DMS 273 treated with DMSO at 0.1 percent for 48 hours (cell line): ENCODE results near the gene NKD1.

Source experiments
- DNase-seq: peaks from one replicate; lab custom pipeline; 2025; lab: John Stamatoyannopoulos, UW

Gene NKD1

GRCh38 chr16:50538411-50539052 lies 9.7 kb upstream of the NKD1 start:
- DNase-seq: no peak

DNA sequence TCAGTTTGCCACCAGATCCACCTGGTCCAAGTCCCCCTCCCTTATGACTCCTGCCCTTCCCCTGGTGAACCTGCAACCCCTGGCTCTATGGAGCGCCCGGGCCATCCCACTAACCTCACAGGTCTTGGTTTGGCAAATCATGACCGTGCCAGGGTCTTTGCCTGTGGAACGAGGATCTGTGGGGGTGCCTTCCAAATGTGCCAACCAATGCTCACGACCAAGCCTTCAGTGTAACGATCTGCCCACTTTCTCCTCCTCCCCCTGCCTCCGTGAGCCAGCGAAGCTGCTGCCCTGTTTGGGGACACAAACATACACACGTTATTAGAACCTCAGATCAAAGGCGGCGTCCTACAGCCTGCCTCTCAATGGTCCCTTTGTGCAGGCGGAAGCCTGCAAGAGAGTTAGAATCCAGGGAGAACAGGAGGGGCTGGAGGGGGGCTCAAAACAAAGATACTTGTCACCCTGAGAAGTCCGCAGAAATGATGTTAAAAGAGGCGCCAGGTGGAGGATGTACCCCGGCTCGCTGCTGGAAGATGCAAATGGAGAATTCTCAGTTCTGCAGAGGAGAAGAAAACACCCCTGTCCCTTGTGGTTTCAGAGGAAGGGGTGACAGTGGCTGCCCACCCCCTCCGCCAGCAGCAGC lies 9.0 kb upstream of the NKD1 start:
- no peak for DNase-seq

DNA sequence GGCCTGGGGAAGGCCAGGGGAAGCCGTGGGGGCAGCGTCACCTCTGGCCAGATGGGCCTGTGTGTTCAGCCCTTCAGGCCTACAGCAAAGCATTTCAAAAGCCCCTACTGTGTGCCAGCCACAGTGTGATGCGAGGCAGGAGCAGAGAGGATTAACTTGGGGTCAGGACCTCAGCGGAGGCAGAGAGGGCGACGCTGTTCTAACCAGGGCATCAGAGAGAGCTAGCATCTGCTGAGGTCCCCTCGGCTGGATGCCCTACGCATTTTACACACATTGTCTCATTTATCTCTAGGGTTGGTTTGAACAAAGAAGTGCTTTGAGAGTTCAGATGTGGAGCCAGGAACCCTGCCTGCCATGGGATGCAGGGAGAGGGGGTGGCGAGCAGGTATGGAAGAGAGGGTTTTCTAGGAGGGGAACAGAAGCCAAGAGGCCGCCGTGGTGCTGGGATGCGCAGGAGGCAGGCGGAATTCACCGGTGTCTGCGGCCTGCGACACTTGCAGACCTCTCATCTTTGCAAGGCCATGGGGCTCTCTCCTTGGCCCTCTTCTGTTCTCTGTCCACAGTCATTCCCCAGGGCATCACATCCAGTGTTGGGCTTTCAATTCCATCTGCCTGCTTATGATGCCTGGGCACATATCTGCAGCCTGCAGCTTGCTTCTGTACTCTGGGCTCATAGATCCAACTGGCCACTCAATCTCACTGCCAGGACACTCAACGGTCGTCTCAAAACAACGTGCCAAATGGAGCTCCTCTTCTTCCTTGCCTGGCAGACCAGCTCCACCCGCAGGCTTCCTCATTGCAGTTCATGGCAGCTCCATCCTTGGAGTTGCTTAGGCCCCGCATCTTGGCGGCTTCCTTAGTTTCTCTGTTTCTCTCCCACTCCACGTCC lies 8.1 kb upstream of the NKD1 start:
- no peak for DNase-seq

DNA sequence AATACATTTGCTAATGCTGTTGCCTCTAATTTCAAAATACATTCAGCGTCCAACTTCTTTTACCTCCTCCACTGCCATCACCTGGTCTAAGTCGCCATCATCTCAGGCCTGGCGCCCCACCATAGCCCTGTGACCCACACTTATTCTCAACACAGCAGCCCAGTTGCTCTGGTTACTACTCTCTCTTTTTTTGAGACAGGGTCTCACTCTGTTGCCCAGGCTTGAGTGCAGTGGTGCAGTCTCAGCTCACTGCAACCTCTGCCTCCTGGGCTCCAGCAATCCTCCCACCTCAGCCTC lies 7.5 kb upstream of the NKD1 start:
- DNase-seq: no peak

- DNase-seq: no peak
Measured at GRCh38 chr16:50542703-50543102, 5.5 kb upstream of the NKD1 start.

- no peak for DNase-seq
Measured at GRCh38 chr16:50546125-50546524, 2.1 kb upstream of the NKD1 start.

DNA sequence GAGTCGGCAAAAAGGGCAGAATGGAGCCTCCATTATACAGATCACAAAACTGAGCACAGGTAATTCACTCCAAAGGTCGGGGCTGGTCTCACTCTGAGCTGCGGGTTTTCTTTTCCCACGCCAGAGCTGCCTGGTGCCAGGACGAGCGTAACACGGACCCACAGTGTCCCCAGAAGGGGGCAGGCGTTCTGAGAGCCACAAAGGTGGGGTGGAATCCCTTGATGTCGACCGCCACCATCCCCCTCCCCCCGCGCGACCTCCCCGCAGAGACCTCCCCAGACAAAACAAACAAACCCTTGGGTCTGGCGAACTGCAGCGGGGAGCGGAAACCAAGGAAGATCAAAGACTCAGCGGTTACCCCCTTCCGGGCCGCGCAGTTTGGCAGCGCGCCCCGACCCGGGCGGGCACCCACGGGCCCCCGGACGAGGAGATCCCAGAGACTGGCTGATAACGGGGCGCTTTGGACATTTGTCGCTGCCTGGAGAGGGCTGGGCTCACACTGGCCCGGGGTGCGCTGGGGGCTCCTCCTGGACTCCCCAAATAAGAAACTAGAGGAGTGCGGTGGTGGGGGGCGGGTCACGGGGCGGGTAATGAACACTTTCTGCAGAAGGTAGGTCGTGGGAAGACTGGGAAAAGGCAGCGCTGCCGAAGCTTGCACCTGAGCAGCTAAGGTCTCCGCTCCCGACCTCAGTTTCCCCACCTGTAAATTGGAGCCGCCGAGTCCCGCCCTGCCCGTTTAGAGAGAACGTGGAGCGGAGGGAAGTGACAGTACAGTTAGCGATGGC lies 664 bp upstream of the NKD1 start:
- DNase-seq: no peak

DNA sequence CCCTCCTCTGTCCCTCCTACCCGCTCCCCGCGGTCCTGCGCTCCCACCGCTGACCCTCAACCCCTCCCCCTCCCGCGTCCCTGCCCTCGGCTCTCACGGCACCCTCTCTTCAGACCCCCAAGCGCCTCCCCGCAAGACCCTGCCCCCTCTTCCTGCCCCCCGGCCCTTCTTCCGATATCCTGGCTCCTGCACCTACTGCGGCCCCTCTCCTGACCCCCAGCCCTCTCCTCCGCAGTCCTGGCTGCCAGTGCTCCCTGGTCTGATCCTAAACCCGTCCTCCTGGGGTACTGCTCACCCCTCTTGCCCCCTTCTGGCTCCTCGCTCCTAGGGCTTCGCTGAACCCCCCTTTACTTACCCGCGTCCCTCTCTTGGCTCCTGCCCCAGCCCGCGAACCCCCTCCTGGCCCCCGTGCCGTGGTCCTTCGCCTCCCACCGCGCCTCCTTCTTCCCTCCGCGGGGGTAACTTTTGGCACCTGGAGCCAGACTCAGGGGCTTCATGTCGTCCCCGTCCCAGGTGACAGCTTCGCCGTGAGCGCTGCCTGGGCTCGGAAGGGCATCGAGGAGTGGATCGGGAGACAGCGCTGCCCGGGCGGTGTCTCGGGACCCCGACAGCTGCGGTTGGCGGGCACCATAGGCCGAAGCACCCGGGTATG lies 839 bp downstream of the NKD1 start:
- no peak for DNase-seq

DNA sequence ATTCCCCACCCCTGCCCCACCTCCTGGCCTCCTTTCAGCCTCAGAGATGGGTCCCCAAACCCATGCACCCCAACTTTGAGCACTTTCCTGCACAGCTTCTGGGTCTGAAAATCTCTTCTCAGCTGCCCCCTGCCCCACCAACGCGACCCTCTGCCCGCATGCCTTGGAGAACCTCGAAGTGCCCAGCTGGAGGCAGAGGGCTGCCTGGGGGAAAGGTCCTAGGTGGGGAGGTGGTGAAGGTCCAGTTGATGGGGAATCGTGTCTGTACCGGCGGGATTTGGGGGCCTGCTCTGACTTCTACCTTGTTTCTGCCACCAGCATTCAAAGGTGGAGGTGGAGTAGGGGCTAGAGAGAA lies 1.3 kb downstream of the NKD1 start:
- no peak for DNase-seq

DNA sequence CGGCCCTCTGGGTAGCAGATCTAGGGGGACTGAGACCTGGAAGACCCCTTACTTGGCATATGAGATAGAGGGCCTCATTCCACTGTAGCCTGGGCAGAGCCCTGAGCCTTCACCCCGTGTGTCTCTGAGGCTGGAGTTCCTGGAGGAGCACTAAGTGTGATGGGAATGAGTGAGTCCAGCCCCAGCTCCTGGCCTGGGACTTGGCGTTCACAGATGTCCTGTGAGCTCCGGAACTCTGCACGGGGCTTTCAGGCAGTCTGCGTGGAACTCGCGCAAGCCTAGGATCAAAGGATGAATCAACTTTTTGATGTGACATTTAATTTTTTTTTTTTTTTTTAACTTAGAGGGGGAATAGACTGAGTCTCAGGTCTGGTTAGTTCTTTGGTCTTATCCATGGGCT lies 1.8 kb downstream of the NKD1 start:
- no peak for DNase-seq

DNA sequence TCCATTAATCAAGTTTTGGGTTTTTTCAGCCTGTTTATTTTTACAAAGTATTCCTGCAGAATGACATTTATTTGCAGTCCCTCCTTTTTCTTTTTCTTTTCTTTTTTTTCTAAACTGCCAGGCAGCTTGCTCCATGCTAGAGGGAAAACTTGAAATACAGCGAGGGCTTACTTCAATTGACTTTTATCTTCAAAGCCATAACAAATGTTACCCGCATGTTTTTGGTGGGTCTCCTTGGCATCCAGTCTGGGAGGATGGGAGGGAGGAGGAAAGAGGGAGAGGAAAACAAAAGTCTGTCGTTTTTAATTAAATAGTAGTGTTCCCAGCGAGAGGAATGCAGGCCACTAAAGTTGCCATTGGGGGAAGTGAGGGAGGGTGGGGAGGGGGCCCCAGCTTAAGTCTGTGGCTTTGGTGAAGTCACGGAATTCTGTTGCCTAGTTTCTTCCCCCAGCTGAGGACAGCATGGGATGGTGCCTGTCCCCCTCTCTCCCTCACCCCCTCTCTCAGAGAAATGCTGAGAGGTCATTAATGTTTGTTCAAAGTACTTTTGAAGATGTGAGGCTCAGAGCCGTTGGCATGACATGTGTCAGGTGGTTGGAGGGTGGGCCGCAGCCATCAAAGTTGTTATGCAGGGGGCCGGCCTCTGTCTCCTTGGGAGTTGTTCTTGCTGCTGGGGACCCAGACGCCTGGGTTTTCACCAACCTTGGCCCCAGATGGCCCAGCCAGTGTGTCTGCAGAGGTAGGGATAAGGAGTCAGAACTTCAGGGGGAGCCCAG lies 2.9 kb downstream of the NKD1 start:
- DNase-seq: no peak

DNA sequence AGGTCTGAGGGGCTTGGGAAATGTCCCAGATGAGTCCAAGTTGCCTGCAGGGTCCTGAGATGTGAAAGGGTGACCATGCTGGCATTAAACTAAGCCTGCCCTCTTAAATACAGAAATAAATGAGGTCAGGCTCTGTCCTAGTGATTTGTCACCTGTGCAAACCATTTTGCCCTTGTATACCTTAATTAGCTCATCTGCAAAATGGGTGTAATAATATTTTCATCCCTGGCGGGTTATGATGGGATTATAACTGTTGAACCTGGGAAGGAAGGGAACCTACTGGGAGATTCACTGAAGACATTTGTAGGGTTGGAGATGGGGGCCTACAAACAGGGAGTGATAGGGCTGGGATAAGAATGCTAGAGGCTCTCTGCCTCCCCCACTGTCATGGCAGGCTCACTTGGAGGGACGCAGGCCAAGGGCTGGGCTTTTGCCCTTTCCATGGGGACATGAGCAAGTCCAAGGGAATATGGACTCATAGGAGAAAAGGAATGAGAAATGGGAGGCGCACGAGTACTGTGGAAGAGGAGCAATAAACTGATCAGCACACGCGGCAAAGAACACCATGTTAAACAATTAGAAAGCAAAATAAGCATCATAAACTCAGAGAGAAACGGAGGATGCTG lies 4.4 kb downstream of the NKD1 start:
- DNase-seq: no peak

GRCh38 chr16:50553182-50553710 lies 5.0 kb downstream of the NKD1 start:
- no peak for DNase-seq

DNA sequence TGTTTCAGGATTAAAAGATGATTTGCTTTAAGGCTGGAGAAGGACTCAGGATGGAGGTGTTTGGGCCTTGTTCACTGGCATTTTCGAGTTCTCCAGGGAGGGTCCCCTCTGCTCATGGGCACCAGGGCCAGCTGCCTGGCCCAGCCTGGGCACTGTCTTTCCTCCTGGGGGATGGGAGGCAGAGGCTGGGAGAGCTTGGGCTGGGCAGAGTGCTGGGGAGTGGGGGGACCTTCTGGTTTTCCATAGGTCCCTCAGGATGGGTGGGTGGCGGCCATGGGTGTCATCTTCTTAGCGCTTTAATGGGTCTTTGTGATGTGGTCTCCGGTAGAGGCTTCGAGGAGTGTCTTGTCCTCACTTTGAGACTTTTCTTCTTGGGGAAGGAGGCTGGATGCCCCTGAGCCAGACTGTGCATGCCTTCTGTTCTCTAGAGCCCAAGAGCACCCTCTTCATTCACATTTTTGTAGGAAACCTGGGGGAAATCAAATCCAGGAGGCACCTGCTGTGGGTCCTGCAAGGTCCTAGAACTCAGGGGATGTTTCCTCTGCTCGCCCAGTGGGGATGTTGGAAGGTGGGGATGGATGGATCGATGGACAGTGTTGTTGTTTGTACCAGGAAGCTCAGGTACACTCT lies 5.7 kb downstream of the NKD1 start:
- DNase-seq: no peak

DNA sequence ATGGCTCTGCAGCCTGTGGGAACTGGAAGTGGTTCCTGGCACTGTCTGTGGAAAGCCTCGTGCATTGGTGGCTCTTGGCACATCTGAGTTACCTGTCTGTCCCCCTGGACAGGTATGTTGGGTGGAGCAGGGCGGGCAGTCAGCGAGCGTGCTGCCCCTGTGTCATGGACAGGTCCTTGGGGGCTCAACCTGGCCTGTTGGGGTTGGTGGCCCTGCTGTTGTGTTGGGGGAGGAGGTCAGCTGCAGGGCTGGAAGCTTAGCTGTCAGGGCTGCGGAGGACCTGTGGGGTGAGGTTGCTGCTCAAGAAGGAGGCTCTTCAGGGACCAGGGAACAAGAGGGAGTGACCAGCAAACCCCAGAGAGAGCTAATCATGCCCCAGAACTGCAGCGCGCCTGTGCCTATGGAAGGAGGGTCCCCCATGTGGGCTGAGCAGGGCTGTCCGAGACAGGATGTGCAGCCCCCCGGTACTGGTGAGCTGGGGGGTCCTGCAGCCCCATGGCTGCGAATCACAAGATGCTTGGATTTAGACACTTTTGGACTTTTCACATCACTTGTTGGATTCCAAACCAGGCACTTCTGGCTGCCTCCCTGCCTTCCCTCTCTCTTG lies 7.2 kb downstream of the NKD1 start:
- DNase-seq: no peak

- DNase-seq: no peak
Measured at GRCh38 chr16:50555952-50556673, 7.9 kb downstream of the NKD1 start.

GRCh38 chr16:50557046-50557445 lies 8.8 kb downstream of the NKD1 start:
- no peak for DNase-seq

GRCh38 chr16:50558913-50559312 lies 10.7 kb downstream of the NKD1 start:
- DNase-seq: no peak

DNA sequence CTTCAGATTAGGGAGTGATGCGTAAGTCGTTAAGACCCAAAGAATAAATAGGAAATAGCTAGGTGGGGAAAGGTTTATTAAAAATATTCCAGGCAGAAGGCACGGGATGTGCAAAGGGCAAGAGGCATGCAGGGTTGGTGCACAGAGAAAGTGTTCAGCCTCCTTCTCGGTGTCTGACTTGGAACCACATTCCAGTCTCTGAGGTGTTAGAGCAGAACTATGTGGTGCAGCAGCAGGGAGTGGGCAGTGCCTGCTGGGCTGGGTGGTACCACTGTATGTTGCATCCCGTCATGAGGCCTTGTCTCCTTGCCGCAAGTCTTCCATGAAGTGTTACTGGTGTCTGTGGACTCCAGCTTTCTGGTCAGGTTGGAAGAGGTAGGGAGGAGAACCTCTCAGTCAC lies 11.1 kb downstream of the NKD1 start:
- DNase-seq: no peak
